Measurements from ENCODE around the gene MAP3K12. TPM values are rescaled to one million over a fixed set of nuclear protein-coding genes. Genes with fewer than 3 reads are reported as not detected.

The MAP3K12 gene
- total RNA-seq, 3 donors from 2014 or later (not counting 1 experiment from before 2014, with no cell fraction given): 15.3 to 21.8 (median 21.8) TPM

GRCh38 chr12:53497461-53497860, 1.8 kb downstream of the MAP3K12 start:
- H3K27ac Mint-ChIP-seq: peak overlapping the region; percentile 98 to 99
- H3K4me3 Mint-ChIP-seq: peak overlapping the region; percentile 99

GRCh38 chr12:53496752-53497032, 2.6 kb downstream of the MAP3K12 start:
- intact Hi-C loops (cut with micrococcal nuclease): no loop called here
- Mint-ChIP-seq H3K4me3 (no peak overlapping the region), H3K27ac (no peak overlapping the region), H3K36me3 (no peaks in the 10 kb centered on the region), H3K4me1 (peaks cover 32 to 56% of the 10 kb centered on the region in 2 donors), H3K27me3 (ENCODE audit: low read depth in 2 of 2) (no peaks in the 10 kb centered on the region), H3K9me3 (no peaks in the 10 kb centered on the region)
- TF ChIP-seq CTCF (IDR thresholded peaks at IDR 0.05): no peak
- ATAC-seq (no peak), DNase-seq (no peak)
- H3K27ac ChIP-seq (ENCODE audit: low read length): no peak overlapping the region
- 100% methylated on average over 1 of the region's 1 CpG for WGBS (ENCODE audit: insufficient coverage)
- H3K4me1 ChIP-seq (ENCODE audit: control insufficient read depth, insufficient read depth, low read length): peaks cover 46% of the 10 kb centered on the region
- H3K9me3 ChIP-seq (ENCODE audit: control insufficient read depth, insufficient read depth, low read length): no peaks in the 10 kb centered on the region
- no peaks in the 10 kb centered on the region for H3K36me3 ChIP-seq (ENCODE audit: control insufficient read depth, insufficient read depth, low read length)
- no peak overlapping the region for H3K4me3 ChIP-seq (ENCODE audit: low read length)
- no peaks in the 10 kb centered on the region for H3K27me3 ChIP-seq (ENCODE audit: control insufficient read depth, insufficient read depth, low read length)

More at GRCh38 chr12:53497461-53497860, 1.8 kb downstream of the MAP3K12 start:
- H3K4me1 ChIP-seq (ENCODE audit: control insufficient read depth, insufficient read depth, low read length): peaks cover 48% of the 10 kb centered on the region
- H3K4me3 ChIP-seq (ENCODE audit: low read length): no peak overlapping the region
- intact Hi-C loops (cut with micrococcal nuclease): no loop called here
- H3K36me3 ChIP-seq (ENCODE audit: control insufficient read depth, insufficient read depth, low read length): no peaks in the 10 kb centered on the region
- WGBS (ENCODE audit: insufficient coverage): 100% methylated on average over 2 of the region's 3 CpGs
- no peaks in the 10 kb centered on the region for H3K27me3 ChIP-seq (ENCODE audit: control insufficient read depth, insufficient read depth, low read length)
- no peaks in the 10 kb centered on the region for H3K36me3 Mint-ChIP-seq
- H3K27me3 Mint-ChIP-seq (ENCODE audit: low read depth in 2 of 2): no peaks in the 10 kb centered on the region
- no peaks in the 10 kb centered on the region for H3K9me3 ChIP-seq (ENCODE audit: control insufficient read depth, insufficient read depth, low read length)
- ATAC-seq (no peak), DNase-seq (no peak)
- TF ChIP-seq CTCF (IDR thresholded peaks at IDR 0.05): no peak
- H3K4me1 Mint-ChIP-seq: peaks cover 34 to 58% of the 10 kb centered on the region in 2 donors
- H3K27ac ChIP-seq (ENCODE audit: low read length): no peak overlapping the region
- H3K9me3 Mint-ChIP-seq: no peaks in the 10 kb centered on the region

GRCh38 chr12:53495903-53496751, 3.1 kb downstream of the MAP3K12 start:
- WGBS (ENCODE audit: insufficient coverage): 54% methylated on average over 2 of the region's 5 CpGs
- no peaks in the 10 kb centered on the region for H3K36me3 Mint-ChIP-seq
- peak overlapping the region; percentile 3 for H3K4me3 Mint-ChIP-seq
- Histone ChIP-seq H3K27me3 (ENCODE audit: control insufficient read depth, insufficient read depth, low read length) (no peaks in the 10 kb centered on the region), H3K4me3 (ENCODE audit: low read length) (no peak overlapping the region), H3K9me3 (ENCODE audit: control insufficient read depth, insufficient read depth, low read length) (no peaks in the 10 kb centered on the region), H3K36me3 (ENCODE audit: control insufficient read depth, insufficient read depth, low read length) (no peaks in the 10 kb centered on the region), H3K4me1 (ENCODE audit: control insufficient read depth, insufficient read depth, low read length) (peaks cover 42% of the 10 kb centered on the region), H3K27ac (ENCODE audit: low read length) (no peak overlapping the region)
- intact Hi-C loops (cut with micrococcal nuclease): no loop called here
- no peak for TF ChIP-seq CTCF (IDR thresholded peaks at IDR 0.05)
- H3K27ac Mint-ChIP-seq: no peak overlapping the region
- no peak for DNase-seq
- no peaks in the 10 kb centered on the region for H3K27me3 Mint-ChIP-seq (ENCODE audit: low read depth in 2 of 2)
- H3K4me1 Mint-ChIP-seq: peaks cover 32 to 54% of the 10 kb centered on the region in 2 donors
- ATAC-seq: no peak
- no peaks in the 10 kb centered on the region for H3K9me3 Mint-ChIP-seq

All from natural killer cell (primary cell).